A673 (cell line): Measurements from ENCODE around the gene OR5B12.

ENCODE experiments used
- CTCF ChIP-seq: fragments of 300-800, 200-600 bp; sonication (generic); conservative IDR thresholded peaks from 2 replicates; pipeline ENCODE4 v1.5.1; 2017; ENCODE audit warnings: low read depth, mild to moderate bottlenecking, antibody characterized with exemption, low read length, moderate library complexity, mixed read lengths
- EZH2 ChIP-seq: fragments of 200-600 bp; sonication (generic); IDR thresholded peaks from 2 replicates; pipeline ENCODE4 v1.6.1; 2017; ENCODE audit warnings: borderline replicate concordance, low read depth, mild to moderate bottlenecking, mixed read lengths, antibody characterized with exemption, low read length; ENCODE audit not compliant: poor library complexity, severe bottlenecking

DNA sequence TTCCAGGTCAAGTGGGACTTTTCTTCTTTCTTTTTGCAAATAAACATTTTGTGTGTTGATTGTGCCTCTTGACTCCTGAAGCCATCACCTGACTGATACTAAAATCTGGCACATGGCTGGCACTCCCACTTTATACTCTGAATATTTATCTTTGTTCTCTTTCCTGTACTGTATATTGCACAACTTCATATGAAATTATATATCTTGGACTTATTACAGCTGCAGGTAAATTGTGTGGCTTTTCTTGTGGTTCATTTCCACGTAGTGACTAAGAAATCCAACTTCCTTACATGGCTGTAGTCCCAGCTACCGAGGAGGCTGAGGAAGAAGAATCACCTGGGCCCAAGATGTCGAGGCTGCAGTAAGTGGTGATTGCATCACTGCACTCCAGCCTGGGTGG is 23.7 kb upstream of the OR5B12 start:
- no peak for TF ChIP-seq CTCF
- TF ChIP-seq EZH2 = no peak
